ENCODE data around the gene WEE1.

WEE1 gene

GRCh38 chr11:9567401-9567800 is 6.1 kb upstream of the WEE1 start:
- no peak for DNase-seq

GRCh38 chr11:9568161-9568853 is 5.2 kb upstream of the WEE1 start:
- no peak for DNase-seq

GRCh38 chr11:9568854-9569587 is 4.4 kb upstream of the WEE1 start:
- DNase-seq = peak; percentile 11

- DNase-seq = no peak
These were observed 3.8 kb upstream of the WEE1 start for GRCh38 chr11:9569588-9570164.

- no peak for DNase-seq
These were observed 3.0 kb upstream of the WEE1 start for GRCh38 chr11:9570313-9571025.

- no peak for DNase-seq
These were observed 2.3 kb upstream of the WEE1 start for GRCh38 chr11:9571071-9571762.

GRCh38 chr11:9571763-9572115 is 1.7 kb upstream of the WEE1 start:
- DNase-seq = no peak

- no peak for DNase-seq
These were observed 528 bp downstream of the WEE1 start for GRCh38 chr11:9573775-9574621.

- no peak for DNase-seq
These were observed 1.3 kb downstream of the WEE1 start for GRCh38 chr11:9574622-9575259.

- peak; percentile 36 for DNase-seq
These were observed 2.1 kb downstream of the WEE1 start for GRCh38 chr11:9575260-9576240.

- DNase-seq = no peak
These were observed 3.4 kb downstream of the WEE1 start for GRCh38 chr11:9576701-9577381.

- DNase-seq = no peak
These were observed 4.1 kb downstream of the WEE1 start for GRCh38 chr11:9577556-9577955.

GRCh38 chr11:9580894-9581293 is 7.4 kb downstream of the WEE1 start:
- no peak for DNase-seq

- DNase-seq = no peak
These were observed 8.2 kb downstream of the WEE1 start for GRCh38 chr11:9581556-9582161.

- DNase-seq = no peak
These were observed 17.2 kb downstream of the WEE1 start for GRCh38 chr11:9590717-9591116.

GRCh38 chr11:9594267-9595046 is 21.0 kb downstream of the WEE1 start:
- DNase-seq = no peak

- DNase-seq = no peak
These were observed 23.5 kb downstream of the WEE1 start for GRCh38 chr11:9596926-9597464.

- DNase-seq = no peak
These were observed 26.7 kb downstream of the WEE1 start for GRCh38 chr11:9600166-9600565.

Data from NCI-H1417 treated with DMSO at 0.1 percent for 48 hours (cell line).